Measurements from ENCODE around the gene GNAO1. TPM values are rescaled to one million over a fixed set of nuclear protein-coding genes. Genes with fewer than 3 reads are reported as not detected.

The GNAO1 gene
- total and polyA plus RNA-seq, 9 donors = 0.72 to 5.6 (median 2.7) TPM

GRCh38 chr16:56174411-56174810 lies 16.9 kb upstream of the GNAO1 start:
- no peak for TF ChIP-seq EP300 (IDR thresholded peaks at IDR 0.05)
- TF ChIP-seq POLR2A (IDR thresholded peaks at IDR 0.05) = no peak
- TF ChIP-seq, protein P1, sequence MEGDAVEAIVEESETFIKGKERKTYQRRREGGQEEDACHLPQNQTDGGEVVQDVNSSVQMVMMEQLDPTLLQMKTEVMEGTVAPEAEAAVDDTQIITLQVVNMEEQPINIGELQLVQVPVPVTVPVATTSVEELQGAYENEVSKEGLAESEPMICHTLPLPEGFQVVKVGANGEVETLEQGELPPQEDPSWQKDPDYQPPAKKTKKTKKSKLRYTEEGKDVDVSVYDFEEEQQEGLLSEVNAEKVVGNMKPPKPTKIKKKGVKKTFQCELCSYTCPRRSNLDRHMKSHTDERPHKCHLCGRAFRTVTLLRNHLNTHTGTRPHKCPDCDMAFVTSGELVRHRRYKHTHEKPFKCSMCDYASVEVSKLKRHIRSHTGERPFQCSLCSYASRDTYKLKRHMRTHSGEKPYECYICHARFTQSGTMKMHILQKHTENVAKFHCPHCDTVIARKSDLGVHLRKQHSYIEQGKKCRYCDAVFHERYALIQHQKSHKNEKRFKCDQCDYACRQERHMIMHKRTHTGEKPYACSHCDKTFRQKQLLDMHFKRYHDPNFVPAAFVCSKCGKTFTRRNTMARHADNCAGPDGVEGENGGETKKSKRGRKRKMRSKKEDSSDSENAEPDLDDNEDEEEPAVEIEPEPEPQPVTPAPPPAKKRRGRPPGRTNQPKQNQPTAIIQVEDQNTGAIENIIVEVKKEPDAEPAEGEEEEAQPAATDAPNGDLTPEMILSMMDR (IDR thresholded peaks at IDR 0.05) = no peak
- H3K36me3 ChIP-seq = no peaks in the 10 kb centered on the region
- intact Hi-C loops (cut with DNase I) = no loop called here

GRCh38 chr16:56181401-56181800 lies 9.9 kb upstream of the GNAO1 start:
- Histone ChIP-seq H3K4me1 (ENCODE audit: insufficient read depth) (no peaks in the 10 kb centered on the region), H3K9me3 (no peaks in the 10 kb centered on the region), H3K36me3 (no peaks in the 10 kb centered on the region), H3K4me3 (no peak overlapping the region), H3K27ac (no peak overlapping the region), H3K27me3 (no peaks in the 10 kb centered on the region)
- TF ChIP-seq, protein P1 (IDR thresholded peaks at IDR 0.05) = no peak
- no peak for TF ChIP-seq EP300 (IDR thresholded peaks at IDR 0.05)
- TF ChIP-seq POLR2A (IDR thresholded peaks at IDR 0.05) = no peak
- intact Hi-C loops (cut with DNase I) = no loop called here
- no peak for DNase-seq

More at GRCh38 chr16:56174411-56174810, 16.9 kb upstream of the GNAO1 start:
- H3K9me3 ChIP-seq = peaks cover 0 to 2% of the 10 kb centered on the region in 2 donors
- H3K27ac ChIP-seq = no peak overlapping the region
- no peak overlapping the region for H3K4me3 ChIP-seq
- no peaks in the 10 kb centered on the region for H3K4me1 ChIP-seq (ENCODE audit: insufficient read depth)
- H3K27me3 ChIP-seq = no peaks in the 10 kb centered on the region
- no peak for DNase-seq

DNA sequence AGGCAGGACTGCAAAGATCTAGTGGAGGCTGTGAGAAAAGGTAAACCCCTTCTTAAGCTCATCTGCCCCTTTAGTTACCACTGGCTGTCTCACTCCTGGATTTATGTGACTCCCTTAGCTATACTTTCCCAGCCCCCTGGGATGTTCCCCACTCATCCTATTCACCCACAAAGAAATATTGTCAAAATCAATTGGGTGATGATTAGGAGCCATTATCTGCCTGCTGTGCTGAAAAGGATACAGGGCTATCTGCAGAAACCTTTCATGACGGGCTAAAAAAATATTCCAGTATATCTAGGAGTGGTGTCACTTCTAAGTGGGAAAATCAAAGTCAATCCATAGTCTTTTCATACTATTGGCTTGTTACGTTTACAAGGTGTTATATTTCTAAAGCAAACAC lies 8.0 kb upstream of the GNAO1 start:
- no peaks in the 10 kb centered on the region for H3K27me3 ChIP-seq
- H3K4me3 ChIP-seq = no peak overlapping the region
- H3K27ac ChIP-seq = no peak overlapping the region
- H3K9me3 ChIP-seq = no peaks in the 10 kb centered on the region
- intact Hi-C loops (cut with DNase I) = no loop called here
- TF ChIP-seq POLR2A (IDR thresholded peaks at IDR 0.05) = no peak
- no peaks in the 10 kb centered on the region for H3K36me3 ChIP-seq
- no peaks in the 10 kb centered on the region for H3K4me1 ChIP-seq (ENCODE audit: insufficient read depth)
- DNase-seq = no peak
- WGBS, 3 donors = 75 to 87% (median 83%) methylated on average over 2 of the region's 2 CpGs

- no peak for DNase-seq
- TF ChIP-seq EP300 (IDR thresholded peaks at IDR 0.05) = no peak
- no peak for TF ChIP-seq POLR2A (IDR thresholded peaks at IDR 0.05)
- TF ChIP-seq, protein P1 (IDR thresholded peaks at IDR 0.05) = no peak
- no peaks in the 10 kb centered on the region for H3K9me3 ChIP-seq
- H3K36me3 ChIP-seq = no peaks in the 10 kb centered on the region
- peak overlapping the region; percentile 79 to 87 for H3K27ac ChIP-seq
- H3K4me3 ChIP-seq = peak overlapping the region; percentile 73
- no peaks in the 10 kb centered on the region for H3K27me3 ChIP-seq
- 2 to 3% (median 2%) methylated on average over 18 of the region's 18 CpGs for WGBS, 3 donors
- intact Hi-C loops (cut with DNase I) = no loop called here
- H3K4me1 ChIP-seq (ENCODE audit: insufficient read depth) = peaks cover 8% of the 10 kb centered on the region
Observed at GRCh38 chr16:56190048-56190676, 1.1 kb upstream of the GNAO1 start.

DNA sequence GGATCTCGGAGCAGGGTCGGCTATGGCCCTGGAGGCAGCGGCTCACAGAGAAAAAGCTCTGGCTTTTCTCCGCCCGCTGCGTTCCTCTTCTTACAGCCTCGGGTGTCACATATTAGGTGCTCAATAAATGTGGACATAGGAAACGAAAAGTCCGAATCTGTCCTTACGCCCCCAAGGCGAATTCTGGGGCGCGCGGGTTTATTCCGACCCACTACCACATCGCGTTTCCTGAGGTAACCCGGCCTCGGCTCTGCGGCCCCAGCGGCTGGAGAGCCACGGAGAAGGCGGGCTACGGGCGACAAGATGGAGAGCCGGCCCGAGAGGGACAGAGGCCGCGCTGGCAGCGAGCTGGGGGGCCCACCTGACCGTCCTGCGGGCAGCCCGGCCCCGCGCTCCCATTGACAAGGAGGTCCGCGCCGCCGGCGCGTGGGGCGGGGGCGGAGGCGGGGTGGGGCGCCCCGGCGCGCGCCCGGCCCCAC lies 573 bp upstream of the GNAO1 start:
- Histone ChIP-seq H3K27me3 (no peaks in the 10 kb centered on the region), H3K27ac (peak overlapping the region; percentile 79 to 87), H3K36me3 (no peaks in the 10 kb centered on the region), H3K4me1 (ENCODE audit: insufficient read depth) (peaks cover 8% of the 10 kb centered on the region), H3K9me3 (no peaks in the 10 kb centered on the region), H3K4me3 (peak overlapping the region; percentile 73)
- 0% methylated on average over 10 to 50 of the region's 50 CpGs for WGBS, 3 donors
- intact Hi-C loops (cut with DNase I) = no loop called here
- TF ChIP-seq EP300 (IDR thresholded peaks at IDR 0.05) (no peak), POLR2A (IDR thresholded peaks at IDR 0.05) (no peak)
- TF ChIP-seq, protein P1 (IDR thresholded peaks at IDR 0.05) = no peak
- no peak for DNase-seq
